GM21528 (cell line): Measurements from ENCODE around the gene LBR.
"Not testable (repeated sequence)": the region's sequence is repeated elsewhere in the genome, so short reads cannot be mapped to it uniquely, and the experiment has no call there.

ENCODE experiments used
- ATAC-seq: cut with Tn5 transposase; IDR thresholded peaks from one replicate; pipeline ENCODE4 v1.9.1; 2021; ENCODE audit warnings: mild to moderate bottlenecking, moderate library complexity; ENCODE audit not compliant: unreplicated experiment, low FRiP score

The LBR gene

DNA sequence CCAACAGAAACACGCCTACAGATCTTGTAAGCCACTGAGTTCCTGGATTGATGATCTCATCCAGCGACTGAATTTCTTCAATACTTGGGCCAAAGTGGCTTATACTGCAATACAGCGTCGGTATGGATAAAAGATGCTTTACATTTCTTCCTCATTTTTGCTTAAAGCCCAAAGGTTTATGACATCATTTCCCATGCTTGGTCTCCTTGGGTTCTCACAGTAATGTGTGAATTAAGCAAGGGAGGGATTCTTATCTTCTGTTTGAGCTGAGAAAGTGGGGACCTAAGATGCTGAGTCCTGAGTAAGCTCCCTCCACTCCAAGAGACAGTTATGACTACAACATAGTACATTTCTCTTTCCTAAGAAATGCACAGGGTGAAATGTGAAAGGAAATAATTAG, 39.5 kb downstream of the LBR start:
- ATAC-seq: no peak

DNA sequence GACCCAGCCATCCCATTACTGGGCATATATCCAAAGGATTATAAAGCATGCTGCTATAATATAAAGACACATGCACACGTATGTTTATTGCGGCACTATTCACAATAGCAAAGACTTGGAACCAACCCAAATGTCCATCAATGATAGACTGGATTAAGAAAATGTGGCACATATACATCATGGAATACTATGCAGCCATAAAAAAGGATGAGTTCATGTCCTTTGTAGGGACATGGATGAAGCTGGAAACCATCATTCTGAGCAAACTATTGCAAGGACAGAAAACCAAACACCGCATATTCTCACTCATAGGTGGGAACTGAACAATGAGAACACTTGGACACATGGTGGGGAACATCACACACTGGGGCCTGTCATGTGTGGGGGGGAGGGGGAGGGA, 41.0 kb downstream of the LBR start:
- not testable (repeated sequence) for ATAC-seq

DNA sequence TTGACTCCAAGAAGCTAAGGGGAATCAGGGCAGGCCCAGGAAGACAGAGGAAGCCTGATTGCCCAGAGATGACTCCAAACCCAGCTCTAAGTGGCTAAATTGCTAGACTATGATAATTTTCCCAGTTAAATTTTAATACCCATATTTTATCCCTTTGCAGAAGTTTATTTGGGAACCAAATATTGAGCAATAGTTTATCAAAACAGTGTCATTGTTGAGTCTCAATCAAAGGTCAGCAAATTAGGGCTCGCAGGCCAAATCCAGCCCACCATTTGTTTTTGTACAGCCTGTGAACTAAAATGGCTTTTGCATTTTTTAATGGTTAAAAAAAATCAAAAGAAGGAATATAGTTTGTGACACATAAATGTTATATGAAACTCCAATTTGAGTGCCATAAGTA, 47.1 kb downstream of the LBR start:
- ATAC-seq: no peak

DNA sequence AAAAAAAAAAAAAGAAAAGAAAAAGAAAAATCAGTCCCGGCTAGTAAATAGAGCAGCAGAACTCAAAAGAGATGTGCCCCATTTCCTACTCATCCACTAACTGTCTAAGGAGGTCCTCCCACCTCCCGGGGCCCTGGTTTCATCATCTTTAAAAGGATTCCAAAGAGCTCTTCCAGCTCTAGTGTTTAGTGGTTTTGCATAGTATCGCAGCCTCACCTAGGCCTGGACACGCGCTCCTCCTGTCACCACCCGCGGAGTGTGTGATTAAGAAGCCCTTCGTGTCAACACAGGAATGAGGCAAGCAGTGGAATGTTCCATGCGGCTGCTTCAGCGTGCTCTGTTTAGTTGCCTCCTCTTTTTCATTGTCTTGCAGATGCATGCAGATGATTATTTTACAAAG, 49.0 kb downstream of the LBR start:
- no peak for ATAC-seq

DNA sequence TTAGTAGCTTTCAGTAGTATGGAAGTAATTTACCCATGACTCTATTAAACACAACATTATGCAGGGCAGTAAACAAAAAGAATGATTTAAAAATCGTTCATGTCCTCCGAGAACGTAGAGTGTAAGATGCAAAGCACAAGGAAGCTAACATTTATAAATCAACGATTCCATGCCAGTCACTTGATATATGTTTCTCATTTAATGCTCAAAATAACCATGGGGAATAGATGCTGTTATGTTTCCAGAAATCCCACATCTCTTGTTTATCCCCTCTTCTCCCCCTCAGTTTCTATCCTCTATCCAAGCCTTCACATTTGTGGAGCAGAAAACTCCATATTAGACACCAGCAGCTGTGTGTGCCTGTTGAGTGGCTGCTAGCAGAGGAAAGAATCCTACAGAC, 52.8 kb downstream of the LBR start:
- no peak for ATAC-seq

DNA sequence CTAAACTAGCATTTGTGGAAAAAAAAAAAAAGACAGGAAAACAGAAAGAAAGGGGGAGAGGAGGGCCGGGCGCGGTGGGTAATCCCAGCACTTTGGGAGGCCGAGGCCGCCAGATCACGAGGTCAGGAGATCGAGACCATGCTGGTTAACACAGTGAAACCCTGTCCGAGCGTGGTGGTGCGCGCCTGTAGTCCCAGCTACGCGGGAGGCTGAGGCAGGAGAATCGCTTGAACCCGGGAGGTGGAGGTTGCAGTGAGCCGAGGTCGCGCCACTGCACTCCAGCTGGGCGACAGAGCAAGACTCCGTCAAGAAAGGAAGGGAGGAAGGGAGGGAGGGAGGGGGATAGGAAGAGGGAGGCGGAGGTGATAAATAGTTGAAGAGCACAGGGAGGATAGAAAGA, 54.7 kb downstream of the LBR start:
- ATAC-seq: no peak

DNA sequence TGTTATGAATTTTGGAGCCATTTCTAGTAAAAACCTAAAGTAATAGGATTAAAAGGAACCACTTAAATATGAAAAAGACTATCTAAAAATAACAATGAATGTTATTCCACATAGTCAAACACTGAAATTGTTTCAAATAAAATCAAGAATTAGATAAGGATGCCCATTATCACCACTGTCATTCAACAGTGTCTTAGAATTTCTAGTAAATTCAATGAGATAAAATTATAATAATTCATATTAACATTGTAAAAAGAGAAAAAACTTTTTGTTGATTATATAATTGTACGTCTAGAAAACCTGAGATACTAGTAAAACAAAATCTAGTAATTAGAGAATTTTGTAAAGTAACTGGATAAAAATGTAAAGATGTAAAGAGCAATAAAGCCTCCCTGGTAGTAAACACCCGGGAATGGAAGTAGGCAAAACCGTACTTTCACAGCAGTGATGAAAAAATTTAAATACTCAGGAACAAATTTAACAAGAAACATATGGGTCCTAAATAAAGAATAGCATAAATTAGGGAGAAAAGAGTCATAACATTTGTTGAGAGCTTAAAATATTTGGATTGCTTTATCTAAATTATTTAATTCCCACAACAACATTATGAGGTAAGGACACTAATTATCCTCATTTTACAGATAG, 56.4 kb downstream of the LBR start:
- ATAC-seq: no peak

DNA sequence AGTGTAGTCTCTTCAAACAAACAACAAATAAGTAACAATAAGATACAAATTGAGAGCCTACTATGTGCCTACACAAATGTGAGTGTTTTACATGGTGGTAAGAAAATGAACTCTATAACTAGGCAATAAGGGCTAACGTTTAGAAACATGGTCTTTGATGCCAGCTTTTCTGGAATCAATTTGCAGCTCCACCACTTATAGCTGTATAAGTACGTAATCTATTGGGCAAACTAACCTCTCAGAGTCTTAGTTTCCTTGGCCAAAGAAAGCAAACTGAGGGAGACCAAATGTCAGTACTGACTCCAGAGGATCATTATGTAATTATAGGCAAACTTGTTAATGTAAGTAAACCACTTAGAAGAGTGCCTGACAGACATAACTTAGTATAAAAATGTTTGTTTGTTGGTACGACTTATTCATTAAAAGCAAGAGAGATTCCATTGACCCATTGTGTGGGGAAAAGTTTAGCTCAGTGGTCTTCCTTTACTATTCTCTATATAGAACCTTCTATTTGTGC, 59.7 kb downstream of the LBR start:
- no peak for ATAC-seq

DNA sequence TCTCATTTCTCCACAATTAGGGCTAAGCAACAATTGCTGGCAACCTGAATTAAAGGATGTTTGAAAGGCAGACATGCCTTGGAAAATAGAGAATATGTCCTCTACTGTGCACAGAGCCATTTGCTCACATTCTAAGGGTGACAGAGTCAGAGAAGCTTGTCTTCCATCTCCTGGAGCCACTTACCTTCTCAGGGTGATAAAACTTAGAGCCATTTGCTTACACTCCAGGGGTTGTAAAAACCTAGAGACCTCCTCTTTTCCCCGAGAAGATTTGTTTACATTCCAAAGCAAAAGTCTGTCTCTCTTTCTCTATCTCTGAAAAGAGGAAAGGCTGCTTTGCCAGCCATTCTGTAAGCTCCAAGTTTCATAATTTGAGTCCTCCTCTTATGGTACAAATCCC, 61.3 kb downstream of the LBR start:
- ATAC-seq: no peak

DNA sequence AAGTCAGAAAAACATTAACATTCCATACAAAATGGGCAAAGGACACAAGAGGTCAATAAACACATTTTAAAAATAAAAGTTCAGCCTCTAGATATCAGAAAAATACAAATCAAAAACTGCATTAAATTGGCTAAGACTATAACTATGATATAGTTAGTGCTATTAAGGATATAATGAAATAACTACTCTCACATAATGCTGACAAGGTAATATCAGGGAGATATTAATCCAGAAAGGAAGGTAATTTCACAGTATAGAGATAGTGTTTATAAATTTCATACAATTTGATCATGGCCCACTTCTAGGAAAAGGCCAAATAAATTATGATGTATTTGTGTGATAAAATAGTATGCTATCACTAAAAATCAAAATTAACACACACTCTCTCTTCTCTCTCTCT, 61.8 kb downstream of the LBR start:
- ATAC-seq: no peak

DNA sequence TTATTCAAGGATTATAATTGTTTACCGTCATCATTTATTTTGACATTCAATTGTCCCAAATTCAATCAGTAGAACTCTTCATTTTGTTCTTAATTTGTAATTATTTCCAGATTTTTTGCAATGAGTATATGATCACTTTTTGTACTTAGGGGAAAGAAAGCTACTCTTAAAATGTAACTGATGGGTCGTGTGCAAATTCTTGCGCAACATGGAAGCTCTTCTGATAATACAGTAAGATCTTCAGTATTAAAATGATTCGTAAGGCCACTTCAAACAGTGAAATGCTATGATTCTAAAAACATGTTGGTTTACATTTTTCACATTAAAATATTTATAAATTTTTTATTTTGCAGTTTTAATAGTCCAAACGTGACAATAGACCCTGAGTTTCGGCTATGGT, 63.4 kb downstream of the LBR start:
- no peak for ATAC-seq

DNA sequence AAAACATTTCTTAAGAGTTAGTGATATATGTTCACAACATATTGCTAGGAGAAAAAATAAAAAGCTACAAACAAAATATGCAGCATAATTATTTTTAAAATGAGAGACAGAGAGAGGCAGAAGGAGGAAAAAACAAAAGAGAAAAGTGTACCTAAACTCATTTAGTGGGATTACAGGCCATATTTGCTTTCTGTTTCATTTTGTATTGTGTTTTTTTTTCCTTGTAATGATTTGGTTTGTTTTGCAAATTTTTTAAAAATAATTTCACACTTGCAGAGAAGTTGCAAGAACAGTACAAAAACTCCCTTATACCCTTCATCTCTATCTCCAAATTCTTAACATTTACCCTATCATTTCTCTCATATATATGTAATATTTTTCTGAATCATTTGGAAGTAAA, 65.0 kb downstream of the LBR start:
- ATAC-seq: no peak

DNA sequence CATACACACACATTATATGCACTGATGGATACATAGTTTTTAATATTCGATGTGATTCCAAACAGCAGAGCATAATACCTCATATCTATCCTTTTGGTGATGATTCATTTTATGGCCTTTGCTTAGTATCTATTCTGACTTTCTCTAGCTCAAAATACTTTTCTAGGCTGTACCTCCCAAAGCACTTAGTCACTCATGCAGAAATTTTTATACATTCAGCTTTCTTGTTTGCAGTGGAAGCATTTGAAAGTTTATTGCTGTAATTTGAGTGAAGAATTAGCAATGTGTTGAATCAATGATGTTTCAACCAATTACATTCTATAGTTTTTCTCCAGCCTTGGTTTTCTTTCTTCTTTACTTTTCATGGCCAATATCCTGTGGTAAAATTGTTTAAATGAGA, 66.7 kb downstream of the LBR start:
- no peak for ATAC-seq

DNA sequence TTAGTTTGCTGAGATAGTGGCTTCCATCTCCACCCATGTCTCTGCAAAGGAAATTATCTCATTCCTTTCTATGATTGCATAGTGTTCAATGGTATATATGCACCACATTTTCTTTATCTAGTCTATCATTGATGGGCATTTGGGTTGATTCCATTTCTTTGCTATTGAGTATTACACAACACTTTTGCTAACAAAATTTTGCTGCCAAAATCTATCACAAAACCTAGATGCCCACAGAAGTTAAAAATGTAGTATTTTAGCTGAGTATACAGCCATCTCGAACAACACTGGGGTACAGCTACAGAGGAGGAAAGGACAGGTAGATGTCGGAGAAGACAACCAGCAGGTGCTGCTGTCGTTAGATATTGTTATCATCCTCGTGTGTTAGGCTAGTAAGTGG, 67.7 kb downstream of the LBR start:
- no peak for ATAC-seq

DNA sequence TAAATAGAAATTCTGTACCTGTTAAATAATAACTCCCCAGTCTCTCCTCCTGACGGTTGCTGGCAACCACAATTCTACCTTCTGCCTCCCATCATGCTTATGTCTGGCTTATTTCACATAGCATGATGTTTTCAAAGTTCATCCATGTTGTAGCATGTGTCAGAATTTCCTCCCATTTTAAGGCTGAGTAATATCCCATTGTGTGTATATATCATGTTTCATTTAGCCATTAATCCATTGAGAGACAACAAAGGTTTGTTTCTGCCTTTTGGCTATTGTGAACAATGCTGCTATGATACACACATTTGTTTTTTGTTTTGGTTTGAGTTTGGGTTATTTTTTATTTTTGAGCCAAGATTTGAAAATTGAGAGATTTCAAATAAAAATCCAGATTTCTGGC, 72.0 kb downstream of the LBR start:
- ATAC-seq: no peak

DNA sequence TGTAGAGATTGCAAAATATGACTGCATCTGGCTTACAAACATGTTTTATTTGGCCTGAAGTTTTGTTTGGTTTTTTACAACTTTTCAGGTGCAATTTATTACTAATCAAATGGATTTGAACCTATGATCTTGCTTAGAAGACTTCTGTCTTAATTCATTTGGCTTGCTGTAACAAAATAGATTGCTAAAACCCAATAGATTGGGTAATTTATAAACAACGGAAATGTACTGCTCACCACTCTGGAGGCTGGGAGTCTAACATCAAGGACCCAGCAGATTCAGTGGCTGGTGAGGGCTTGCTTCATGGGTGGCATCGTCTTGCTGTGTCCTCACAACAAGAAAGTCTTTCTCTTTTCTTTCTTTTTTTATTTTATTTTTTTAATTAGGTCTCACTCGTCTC, 72.9 kb downstream of the LBR start:
- ATAC-seq: no peak
